Measurements from ENCODE around the gene PDZRN3. TPM values are rescaled to one million over a fixed set of nuclear protein-coding genes. Genes with fewer than 3 reads are reported as not detected.
A peak's percentile ranks its signal among the peaks of the same experiment; 100 is the strongest.

PDZRN3 gene
- total and polyA plus RNA-seq, 8 donors: 4.5 to 10.9 (median 7.4) TPM

DNA sequence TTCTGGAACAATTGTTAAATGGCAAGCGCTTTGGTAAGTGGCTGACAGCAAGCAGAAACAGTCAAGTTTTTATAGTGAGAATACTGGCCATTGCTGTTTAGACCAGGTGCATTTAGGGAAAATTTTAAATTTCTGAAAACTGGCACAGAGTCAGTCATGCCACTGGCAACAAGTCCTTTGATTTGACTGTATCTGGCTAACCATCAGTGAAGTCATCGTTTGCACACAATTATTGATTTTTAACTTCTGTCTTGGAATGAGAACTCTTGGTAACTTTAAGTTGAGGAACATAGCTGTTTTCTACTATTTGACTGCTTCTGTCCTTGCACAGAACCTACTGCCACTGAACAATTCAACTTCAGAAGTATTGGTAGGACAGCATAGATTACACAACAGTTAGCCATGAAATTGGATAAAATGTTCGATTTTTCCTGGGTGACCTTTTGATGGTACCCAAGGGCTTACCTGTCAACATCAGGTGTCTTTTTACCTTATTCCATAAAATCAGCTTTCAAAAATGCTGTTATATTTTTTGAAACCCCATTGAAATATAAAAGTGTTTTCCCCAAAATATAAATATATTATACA lies 225.0 kb downstream of the PDZRN3 start:
- Histone ChIP-seq H3K9me3 (no peaks in the 10 kb centered on the region), H3K4me1 (peaks cover 0 to 7% (median 0%) of the 10 kb centered on the region in 3 donors), H3K27ac (no peak overlapping the region), H3K36me3 (no peaks in the 10 kb centered on the region), H3K27me3 (no peaks in the 10 kb centered on the region), H3K4me3 (no peak overlapping the region)
- intact Hi-C loops (cut with DNase I): no loop called here
- FAIRE-seq (no peak), DNase-seq (no peak), ATAC-seq (peak in 3 of 4 donors; percentile 33 to 64 (median 41))
- TF ChIP-seq, protein P1, sequence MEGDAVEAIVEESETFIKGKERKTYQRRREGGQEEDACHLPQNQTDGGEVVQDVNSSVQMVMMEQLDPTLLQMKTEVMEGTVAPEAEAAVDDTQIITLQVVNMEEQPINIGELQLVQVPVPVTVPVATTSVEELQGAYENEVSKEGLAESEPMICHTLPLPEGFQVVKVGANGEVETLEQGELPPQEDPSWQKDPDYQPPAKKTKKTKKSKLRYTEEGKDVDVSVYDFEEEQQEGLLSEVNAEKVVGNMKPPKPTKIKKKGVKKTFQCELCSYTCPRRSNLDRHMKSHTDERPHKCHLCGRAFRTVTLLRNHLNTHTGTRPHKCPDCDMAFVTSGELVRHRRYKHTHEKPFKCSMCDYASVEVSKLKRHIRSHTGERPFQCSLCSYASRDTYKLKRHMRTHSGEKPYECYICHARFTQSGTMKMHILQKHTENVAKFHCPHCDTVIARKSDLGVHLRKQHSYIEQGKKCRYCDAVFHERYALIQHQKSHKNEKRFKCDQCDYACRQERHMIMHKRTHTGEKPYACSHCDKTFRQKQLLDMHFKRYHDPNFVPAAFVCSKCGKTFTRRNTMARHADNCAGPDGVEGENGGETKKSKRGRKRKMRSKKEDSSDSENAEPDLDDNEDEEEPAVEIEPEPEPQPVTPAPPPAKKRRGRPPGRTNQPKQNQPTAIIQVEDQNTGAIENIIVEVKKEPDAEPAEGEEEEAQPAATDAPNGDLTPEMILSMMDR (IDR thresholded peaks at IDR 0.05): no peak
- 52 to 62% methylated on average over 3 of the region's 3 CpGs for WGBS, 2 donors

DNA sequence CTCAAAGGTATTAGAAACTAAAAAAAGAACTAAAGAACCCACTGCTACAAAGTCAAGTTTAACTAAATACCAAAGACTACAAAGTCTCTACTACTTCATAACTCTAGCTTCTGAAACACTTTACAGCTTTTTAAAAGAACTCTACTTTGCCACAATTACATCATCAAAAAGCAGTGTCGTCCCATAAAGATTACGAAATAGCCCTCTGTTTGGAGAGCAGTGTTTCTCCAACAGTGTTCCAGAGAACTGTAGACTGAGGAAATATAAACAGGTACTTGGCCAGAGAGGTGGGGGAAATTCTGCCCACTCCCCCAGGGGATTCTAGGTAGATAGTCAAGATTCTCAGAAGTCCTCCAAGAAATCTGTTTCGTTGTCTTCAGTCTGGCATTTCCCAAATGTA lies 225.6 kb downstream of the PDZRN3 start:
- intact Hi-C loops (cut with DNase I): no loop called here
- H3K36me3 ChIP-seq: no peaks in the 10 kb centered on the region
- TF ChIP-seq, protein P1 (IDR thresholded peaks at IDR 0.05): no peak
- no peak overlapping the region for H3K4me3 ChIP-seq
- 68 to 73% methylated on average over 3 of the region's 3 CpGs for WGBS, 2 donors
- peaks cover 0 to 7% (median 0%) of the 10 kb centered on the region in 3 donors for H3K4me1 ChIP-seq
- ATAC-seq (peak in 3 of 4 donors; percentile 35 to 58 (median 54)), FAIRE-seq (no peak), DNase-seq (no peak)
- no peaks in the 10 kb centered on the region for H3K27me3 ChIP-seq
- no peak overlapping the region for H3K27ac ChIP-seq
- H3K9me3 ChIP-seq: no peaks in the 10 kb centered on the region

DNA sequence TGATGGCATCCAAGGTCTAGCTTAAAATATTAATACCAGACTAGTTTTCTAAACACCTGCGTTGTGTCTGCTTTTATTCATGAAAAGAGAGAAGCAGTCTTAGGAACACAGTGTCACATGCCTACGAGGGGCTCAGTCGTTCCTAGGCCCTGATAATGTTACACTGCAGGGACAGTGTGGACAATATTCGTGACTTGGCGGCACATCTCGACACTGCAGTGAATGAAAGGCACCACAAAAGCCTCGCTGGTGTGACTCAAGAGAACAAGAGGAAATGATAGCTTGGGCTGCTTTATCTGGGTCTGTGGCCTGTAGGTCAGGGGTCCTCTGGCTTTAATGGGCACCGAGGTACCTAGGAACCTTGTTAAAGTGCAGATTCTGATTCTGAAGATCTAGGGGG lies 226.7 kb downstream of the PDZRN3 start:
- TF ChIP-seq, protein P1 (IDR thresholded peaks at IDR 0.05): no peak
- WGBS, 2 donors: 90 to 91% methylated on average over 8 of the region's 8 CpGs
- ATAC-seq (no peak), FAIRE-seq (no peak), DNase-seq (no peak)
- H3K27ac ChIP-seq: no peak overlapping the region
- no peaks in the 10 kb centered on the region for H3K9me3 ChIP-seq
- peaks cover 0 to 7% (median 0%) of the 10 kb centered on the region in 3 donors for H3K4me1 ChIP-seq
- intact Hi-C loops (cut with DNase I): no loop called here
- no peaks in the 10 kb centered on the region for H3K27me3 ChIP-seq
- no peak overlapping the region for H3K4me3 ChIP-seq
- no peaks in the 10 kb centered on the region for H3K36me3 ChIP-seq

DNA sequence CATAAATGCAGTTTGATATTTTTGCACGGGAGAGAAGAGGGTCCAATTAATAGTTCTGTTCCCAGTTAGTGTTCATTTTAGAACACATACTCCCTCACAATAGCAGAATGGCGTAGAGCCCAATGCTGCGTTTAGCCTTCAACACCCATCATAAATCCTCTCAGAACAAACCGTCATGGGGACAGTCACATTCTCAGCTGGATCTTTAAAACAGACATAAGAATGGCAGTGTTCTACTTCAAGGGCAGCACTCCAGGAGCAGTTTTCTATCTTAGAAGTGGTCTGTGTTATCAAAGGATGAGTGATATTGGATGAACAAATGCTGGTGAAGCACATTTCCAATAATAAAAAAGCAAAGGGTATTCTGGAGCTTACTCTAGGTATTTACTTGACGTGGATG lies 230.5 kb downstream of the PDZRN3 start:
- H3K4me3 ChIP-seq: no peak overlapping the region
- H3K27ac ChIP-seq: no peak overlapping the region
- H3K9me3 ChIP-seq: no peaks in the 10 kb centered on the region
- WGBS, 2 donors: 82 to 83% methylated on average over 5 of the region's 5 CpGs
- FAIRE-seq (no peak), ATAC-seq (no peak), DNase-seq (no peak)
- intact Hi-C loops (cut with DNase I): no loop called here
- H3K27me3 ChIP-seq: no peaks in the 10 kb centered on the region
- H3K36me3 ChIP-seq: no peaks in the 10 kb centered on the region
- TF ChIP-seq, protein P1 (IDR thresholded peaks at IDR 0.05): no peak
- H3K4me1 ChIP-seq: no peaks in the 10 kb centered on the region

DNA sequence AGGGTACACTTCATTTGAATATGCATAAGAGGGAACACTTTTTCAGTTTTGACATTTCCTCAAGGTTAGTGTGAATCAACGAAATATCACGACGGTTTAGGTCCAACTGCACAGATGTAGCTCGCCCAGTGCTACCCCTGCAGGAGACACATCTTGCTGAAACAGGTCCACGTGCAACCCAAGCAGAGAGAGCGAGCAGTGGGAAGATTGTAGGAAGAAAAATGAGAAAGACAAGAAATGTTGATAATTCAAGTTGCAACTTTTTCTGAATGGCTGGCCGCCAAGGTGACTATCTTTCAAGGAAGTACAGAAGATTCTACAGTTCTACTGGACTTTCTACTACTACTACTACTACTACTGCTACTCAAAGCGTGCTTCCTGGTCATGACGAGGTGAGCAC lies 231.7 kb downstream of the PDZRN3 start:
- 92 to 94% methylated on average over 9 of the region's 9 CpGs for WGBS, 2 donors
- Histone ChIP-seq H3K36me3 (no peaks in the 10 kb centered on the region), H3K4me3 (no peak overlapping the region), H3K4me1 (no peaks in the 10 kb centered on the region), H3K27me3 (no peaks in the 10 kb centered on the region), H3K9me3 (no peaks in the 10 kb centered on the region), H3K27ac (no peak overlapping the region)
- ATAC-seq: no peak
- FAIRE-seq: no peak
- no peak for DNase-seq
- intact Hi-C loops (cut with DNase I): no loop called here
- TF ChIP-seq, protein P1 (IDR thresholded peaks at IDR 0.05): no peak

Data from pancreas (tissue), 10 donors.